CD4-positive, alpha-beta T cell treated with Interleukin-6 at 100 ng/mL for 8 hours (primary cell): ENCODE measurements around the gene ZNF516.

ENCODE experiments used
- DNase-seq: peaks from one replicate; pipeline ENCODE4 v3.0.0-alpha.2; 2020; ENCODE audit warnings: mixed read lengths, low spot score

The ZNF516 gene

GRCh38 chr18:76441668-76442412, 53.2 kb downstream of the ZNF516 start:
- no peak for DNase-seq

- DNase-seq = no peak
Measured at GRCh38 chr18:76441002-76441667, 53.9 kb downstream of the ZNF516 start.

GRCh38 chr18:76437910-76438309, 57.1 kb downstream of the ZNF516 start:
- no peak for DNase-seq

- DNase-seq = no peak
Measured at GRCh38 chr18:76437011-76437410, 58.0 kb downstream of the ZNF516 start.

GRCh38 chr18:76436342-76436741, 58.7 kb downstream of the ZNF516 start:
- no peak for DNase-seq

GRCh38 chr18:76435316-76435989, 59.6 kb downstream of the ZNF516 start:
- DNase-seq = no peak

GRCh38 chr18:76434452-76434851, 60.6 kb downstream of the ZNF516 start:
- no peak for DNase-seq

- DNase-seq = no peak
Measured at GRCh38 chr18:76433788-76434187, 61.3 kb downstream of the ZNF516 start.

GRCh38 chr18:76432970-76433767, 61.9 kb downstream of the ZNF516 start:
- DNase-seq = no peak

GRCh38 chr18:76432274-76432755, 62.7 kb downstream of the ZNF516 start:
- no peak for DNase-seq

GRCh38 chr18:76431437-76432273, 63.4 kb downstream of the ZNF516 start:
- DNase-seq = no peak

- no peak for DNase-seq
Measured at GRCh38 chr18:76430636-76431035, 64.4 kb downstream of the ZNF516 start.

GRCh38 chr18:76429262-76430126, 65.5 kb downstream of the ZNF516 start:
- DNase-seq = no peak

GRCh38 chr18:76428396-76429261, 66.4 kb downstream of the ZNF516 start:
- DNase-seq = no peak

- no peak for DNase-seq
Measured at GRCh38 chr18:76426737-76427305, 68.2 kb downstream of the ZNF516 start.

GRCh38 chr18:76425146-76426131, 69.6 kb downstream of the ZNF516 start:
- DNase-seq = no peak

GRCh38 chr18:76422838-76423237, 72.2 kb downstream of the ZNF516 start:
- no peak for DNase-seq

GRCh38 chr18:76422121-76422520, 72.9 kb downstream of the ZNF516 start:
- DNase-seq = no peak
